GM19099 (cell line): ENCODE measurements around the gene NOL4L.

Source experiments
- POLR2A ChIP-seq: IDR thresholded peaks from 3 replicates; pipeline ENCODE4 v1.6.1; 2011; ENCODE audit warnings: low read depth; ENCODE audit not compliant: insufficient read length; ENCODE audit errors: extremely low read depth

NOL4L gene

GRCh38 chr20:32443386-32443974, 141.7 kb downstream of the NOL4L start:
- TF ChIP-seq POLR2A: no peak

DNA sequence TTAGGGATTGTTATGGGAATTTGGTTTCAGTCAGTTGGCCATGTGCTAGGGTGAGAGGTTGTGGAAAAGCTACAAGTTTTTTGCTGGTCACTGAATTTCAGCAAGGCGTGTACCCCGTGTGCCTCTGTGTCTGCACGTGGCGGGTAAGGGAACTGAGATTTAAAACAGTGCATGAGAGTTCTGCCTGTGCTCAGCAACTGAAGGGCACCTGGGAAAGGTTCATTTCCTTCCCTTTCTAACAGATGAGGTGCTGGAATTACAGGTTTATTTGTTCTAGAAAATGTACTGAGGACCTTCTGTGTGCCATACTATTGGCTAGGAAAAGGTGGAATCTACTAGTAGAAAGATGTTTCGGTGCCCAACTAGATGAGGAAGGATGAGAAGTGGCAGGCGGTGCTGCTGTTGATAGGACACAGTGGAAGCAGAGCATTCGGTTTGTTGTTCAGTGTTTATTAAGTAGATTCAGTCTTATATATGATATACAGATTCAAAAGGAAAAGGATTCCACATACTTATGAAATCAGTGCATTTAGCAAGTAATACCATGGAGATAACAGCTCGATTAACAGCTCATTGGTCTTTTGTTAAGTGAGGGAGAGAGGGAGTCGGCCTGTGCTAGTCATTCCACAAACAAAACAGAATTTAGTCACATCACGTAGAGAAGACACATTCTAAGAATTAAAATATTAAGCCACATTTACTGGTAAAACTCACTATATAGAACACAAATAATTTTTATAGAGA, 142.3 kb downstream of the NOL4L start:
- TF ChIP-seq POLR2A: no peak

GRCh38 chr20:32441638-32442037, 143.5 kb downstream of the NOL4L start:
- TF ChIP-seq POLR2A: no peak

GRCh38 chr20:32440758-32441078, 144.4 kb downstream of the NOL4L start:
- TF ChIP-seq POLR2A: no peak

- no peak for TF ChIP-seq POLR2A
These were observed 144.9 kb downstream of the NOL4L start for GRCh38 chr20:32440069-32440757.

DNA sequence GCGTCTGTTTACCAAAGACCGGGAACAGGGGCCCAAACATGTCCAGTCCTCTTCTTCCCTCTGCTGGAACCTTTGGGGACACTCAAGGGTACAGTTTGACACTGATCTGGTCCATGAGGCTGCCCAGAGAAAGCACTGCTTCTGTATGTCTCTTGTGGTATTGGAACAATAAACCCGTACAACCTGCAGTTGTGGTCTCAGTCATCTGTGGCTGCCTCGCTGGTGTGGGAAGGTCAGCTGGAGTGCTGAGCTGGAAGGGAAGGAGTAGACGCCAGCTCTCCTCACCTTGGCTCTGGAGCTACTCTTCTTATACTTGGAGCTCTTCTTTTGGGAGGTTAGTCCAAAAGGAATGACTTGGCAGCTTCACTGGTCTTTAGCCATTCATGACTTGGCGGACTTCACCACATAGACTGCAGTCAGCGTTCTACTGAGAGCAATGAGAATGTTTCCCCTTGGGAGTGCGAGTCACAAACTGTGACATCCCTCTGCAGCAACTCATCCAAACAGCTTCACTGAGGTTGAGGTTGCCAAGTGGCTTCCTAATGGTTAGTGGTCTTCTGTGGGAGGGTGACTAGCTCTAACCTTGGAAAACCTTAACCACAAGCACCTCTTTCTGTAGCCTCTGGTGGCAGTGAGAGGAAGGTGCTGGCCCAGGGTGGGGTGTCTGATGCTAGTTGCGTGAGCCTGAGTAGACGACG, 145.9 kb downstream of the NOL4L start:
- no peak for TF ChIP-seq POLR2A

GRCh38 chr20:32438331-32438858, 146.7 kb downstream of the NOL4L start:
- TF ChIP-seq POLR2A: no peak

DNA sequence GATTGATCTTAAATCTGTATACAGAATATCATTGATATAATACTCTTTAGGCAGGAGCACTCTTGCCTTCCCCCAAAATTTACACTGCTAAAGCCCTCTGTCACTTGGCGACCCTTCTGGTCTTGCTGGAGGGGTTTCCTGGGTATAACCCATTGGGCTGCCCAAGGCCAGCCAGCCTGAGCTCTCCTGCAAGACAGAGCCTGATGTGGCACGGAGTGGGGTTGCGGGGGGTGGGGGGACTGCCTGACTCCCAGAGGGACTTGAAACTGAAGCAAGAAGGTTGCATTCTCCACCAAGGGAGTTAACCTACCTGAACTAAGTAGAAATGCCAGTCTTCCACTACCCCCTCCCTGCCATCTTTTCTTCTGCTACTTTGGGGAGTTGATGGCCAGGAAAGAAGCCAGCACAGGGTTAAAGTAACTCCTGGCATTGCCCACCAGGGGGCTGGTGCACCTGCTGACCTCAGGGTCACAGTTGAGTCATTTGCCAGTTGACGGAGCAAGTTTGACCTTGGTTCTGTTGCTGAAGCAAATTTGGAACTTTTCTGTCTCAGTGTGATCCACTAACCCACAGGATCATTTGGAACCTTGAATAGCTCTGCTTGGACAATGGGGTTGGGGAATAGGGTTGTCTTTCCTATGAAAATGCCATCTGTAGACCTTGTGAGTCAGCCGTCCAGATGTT, 147.6 kb downstream of the NOL4L start:
- TF ChIP-seq POLR2A: no peak

GRCh38 chr20:32436968-32437367, 148.2 kb downstream of the NOL4L start:
- TF ChIP-seq POLR2A: no peak

DNA sequence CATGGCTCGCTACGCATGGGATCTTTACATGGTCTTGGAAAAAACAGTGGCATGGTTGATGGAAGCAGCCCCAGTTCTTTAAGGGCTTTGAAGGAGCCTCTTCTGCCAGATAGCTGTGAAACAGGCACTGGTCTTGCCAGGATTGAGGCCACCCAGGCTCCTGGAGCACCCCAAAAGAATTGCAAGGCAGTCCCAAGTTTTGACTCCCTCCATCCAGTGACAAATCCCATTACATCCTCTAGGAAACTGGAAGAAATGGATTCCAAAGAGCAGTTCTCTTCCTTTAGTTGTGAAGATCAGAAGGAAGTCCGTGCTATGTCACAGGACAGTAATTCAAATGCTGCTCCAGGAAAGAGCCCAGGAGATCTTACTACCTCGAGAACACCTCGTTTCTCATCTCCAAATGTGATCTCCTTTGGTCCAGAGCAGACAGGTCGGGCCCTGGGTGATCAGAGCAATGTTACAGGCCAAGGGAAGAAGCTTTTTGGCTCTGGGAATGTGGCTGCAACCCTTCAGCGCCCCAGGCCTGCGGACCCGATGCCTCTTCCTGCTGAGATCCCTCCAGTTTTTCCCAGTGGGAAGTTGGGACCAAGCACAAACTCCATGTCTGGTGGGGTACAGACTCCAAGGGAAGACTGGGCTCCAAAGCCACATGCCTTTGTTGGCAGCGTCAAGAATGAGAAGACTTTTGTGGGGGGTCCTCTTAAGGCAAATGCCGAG, 148.8 kb downstream of the NOL4L start:
- TF ChIP-seq POLR2A: no peak

- TF ChIP-seq POLR2A: no peak
These were observed 149.6 kb downstream of the NOL4L start for GRCh38 chr20:32435449-32436107.

- TF ChIP-seq POLR2A: no peak
These were observed 150.7 kb downstream of the NOL4L start for GRCh38 chr20:32434434-32434833.

DNA sequence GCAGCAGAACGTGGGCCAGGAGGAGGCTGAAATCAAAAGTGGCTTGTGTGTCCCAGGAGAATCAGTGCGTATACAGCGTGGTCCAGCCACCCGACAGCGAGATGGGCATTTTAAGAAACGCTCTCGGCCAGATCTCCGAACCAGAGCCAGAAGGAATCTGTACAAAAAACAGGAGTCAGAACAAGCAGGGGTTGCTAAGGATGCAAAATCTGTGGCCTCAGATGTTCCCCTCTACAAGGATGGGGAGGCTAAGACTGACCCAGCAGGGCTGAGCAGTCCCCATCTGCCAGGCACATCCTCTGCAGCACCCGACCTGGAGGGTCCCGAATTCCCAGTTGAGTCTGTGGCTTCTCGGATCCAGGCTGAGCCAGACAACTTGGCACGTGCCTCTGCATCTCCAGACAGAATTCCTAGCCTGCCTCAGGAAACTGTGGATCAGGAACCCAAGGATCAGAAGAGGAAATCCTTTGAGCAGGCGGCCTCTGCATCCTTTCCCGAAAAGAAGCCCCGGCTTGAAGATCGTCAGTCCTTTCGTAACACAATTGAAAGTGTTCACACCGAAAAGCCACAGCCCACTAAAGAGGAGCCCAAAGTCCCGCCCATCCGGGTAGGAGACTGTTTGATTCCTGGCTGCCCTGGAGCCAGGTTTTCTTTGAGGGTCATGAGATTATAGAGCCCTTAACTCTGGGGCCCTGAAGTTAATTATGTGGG, 151.7 kb downstream of the NOL4L start:
- TF ChIP-seq POLR2A: no peak
